ENCODE measurements around the gene RAMP1.

GRCh38 chr2:237863689-237864443 lies 4.4 kb downstream of the RAMP1 start:
- no peak for TF ChIP-seq POLR2A (IDR thresholded peaks at IDR 0.05)
- no peak for TF ChIP-seq CTCF (IDR thresholded peaks at IDR 0.05)
- TF ChIP-seq POLR2AphosphoS5 (IDR thresholded peaks at IDR 0.05): no peak

Measured in prostate gland (tissue), 2 donors.